VCaP (cell line): ENCODE results near the gene ADCY2.

Experiments used
- H3K27ac ChIP-seq: fragments of 450-650 bp; 2 replicates; pipeline ENCODE4 v1.5.1; 2017
- CTCF ChIP-seq: fragments of 450-650 bp; conservative IDR thresholded peaks from 2 replicates; pipeline ENCODE4 v1.5.1; 2017; ENCODE audit warnings: mild to moderate bottlenecking, moderate library complexity

Gene ADCY2

DNA sequence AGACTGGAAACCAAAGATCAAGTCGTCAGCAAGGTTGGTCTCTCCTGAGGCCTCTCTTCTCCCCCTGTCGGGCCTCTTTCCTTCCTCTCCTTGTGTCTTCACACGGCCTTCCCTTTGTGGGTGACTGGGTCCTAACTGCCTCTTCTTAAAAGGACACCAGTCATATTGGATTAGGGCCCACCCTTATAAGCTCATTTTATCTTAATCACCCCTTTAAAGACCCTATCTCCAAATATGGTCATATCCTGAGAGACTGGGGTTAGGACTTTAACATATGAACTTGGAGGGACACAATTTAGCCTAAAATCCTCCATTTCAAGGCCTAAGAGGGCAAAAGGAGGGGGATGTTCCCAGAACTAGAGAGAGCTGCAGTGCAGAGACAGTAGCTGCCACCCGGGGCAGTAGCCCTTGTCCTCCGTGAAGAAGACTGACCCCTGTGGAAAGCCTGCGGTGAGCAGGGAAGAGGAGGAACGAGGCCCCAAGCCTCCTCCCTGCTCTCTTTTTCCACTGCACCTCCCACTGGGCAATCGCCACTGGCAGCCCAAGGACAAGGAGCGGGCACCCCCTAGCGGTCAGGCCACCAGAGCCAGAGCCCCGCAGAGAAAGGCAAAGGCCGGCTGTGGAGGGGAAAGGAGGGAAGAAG lies 420.1 kb downstream of the ADCY2 start:
- peak; percentile 29 for TF ChIP-seq CTCF

DNA sequence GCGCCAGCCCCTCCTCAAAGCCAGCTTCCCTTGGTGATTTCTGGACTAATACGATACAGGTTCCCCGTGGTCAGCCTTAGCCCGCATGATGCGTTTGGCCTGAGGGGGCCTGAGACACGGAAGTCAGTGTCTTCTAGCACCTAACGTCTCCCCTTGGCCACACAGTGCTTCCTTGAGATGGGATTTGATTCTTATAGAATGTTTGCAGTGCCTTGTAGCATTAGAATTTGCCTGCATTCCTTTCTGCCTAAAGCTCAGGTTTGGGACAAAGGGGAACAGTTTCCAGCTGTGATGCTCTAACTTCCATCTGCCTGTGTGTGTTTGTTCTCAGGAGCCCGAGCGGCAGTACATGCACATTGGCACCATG lies 420.6 kb downstream of the ADCY2 start:
- TF ChIP-seq CTCF: no peak
- H3K27ac ChIP-seq: no peak overlapping the region

More for the DNA sequence above, 420.1 kb downstream of the ADCY2 start:
- H3K27ac ChIP-seq: no peak overlapping the region

- no peak for TF ChIP-seq CTCF
- H3K27ac ChIP-seq: no peak overlapping the region
Measured at GRCh38 chr5:7822449-7822848, 426.5 kb downstream of the ADCY2 start.

- TF ChIP-seq CTCF: no peak
- H3K27ac ChIP-seq: no peak overlapping the region
Measured at GRCh38 chr5:7823594-7823993, 427.7 kb downstream of the ADCY2 start.

DNA sequence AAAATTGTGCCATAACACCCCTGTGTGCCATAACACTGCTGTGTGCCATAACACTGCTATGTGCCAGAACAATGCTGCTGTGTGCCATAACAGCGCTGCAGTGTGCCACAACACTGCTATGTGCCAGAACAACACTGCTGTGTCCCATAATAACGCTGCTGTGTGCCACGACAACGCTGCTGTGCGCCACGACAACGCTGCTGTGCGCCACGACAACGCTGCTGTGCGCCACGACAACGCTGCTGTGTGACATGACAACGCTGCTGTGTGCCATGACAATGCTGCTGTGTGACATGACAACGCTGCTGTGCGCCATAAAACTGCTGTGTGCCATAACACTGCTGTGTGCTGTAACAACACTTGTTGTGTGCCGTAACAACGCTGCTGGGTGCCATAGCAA lies 429.1 kb downstream of the ADCY2 start:
- no peak for TF ChIP-seq CTCF
- no peak overlapping the region for H3K27ac ChIP-seq

- no peak overlapping the region for H3K27ac ChIP-seq
- no peak for TF ChIP-seq CTCF
Measured at GRCh38 chr5:7825630-7826029, 429.7 kb downstream of the ADCY2 start.

GRCh38 chr5:7827610-7828009 lies 431.7 kb downstream of the ADCY2 start:
- no peak overlapping the region for H3K27ac ChIP-seq
- TF ChIP-seq CTCF: no peak
